RWPE1 (cell line): ENCODE measurements around the gene TBC1D3E.
"Not testable (repeated sequence)": the region's sequence is repeated elsewhere in the genome, so short reads cannot be mapped to it uniquely, and the experiment has no call there.

Experiments
- CTCF ChIA-PET: fragments of 350-600 bp; sonication (Branson Sonifier 250); formaldehyde crosslinking; extraction: SDS; loops from one replicate; lab custom pipeline; 2021; lab: Yijun Ruan, JAX
- POLR2A ChIA-PET: fragments of 400-600 bp; formaldehyde crosslinking; extraction: SDS; loops from one replicate; lab custom pipeline; 2020; ENCODE audit warnings: antibody characterized with exemption; ENCODE audit not compliant: low non-redundant PET; lab: Yijun Ruan, JAX
- DNase-seq: peaks from one replicate; pipeline ENCODE4 v3.0.0; 2012; ENCODE audit warnings: low spot score
- H3K27ac ChIP-seq: fragments of 450-650 bp; 2 replicates; pipeline ENCODE4 v1.5.1; 2017

The TBC1D3E gene

DNA sequence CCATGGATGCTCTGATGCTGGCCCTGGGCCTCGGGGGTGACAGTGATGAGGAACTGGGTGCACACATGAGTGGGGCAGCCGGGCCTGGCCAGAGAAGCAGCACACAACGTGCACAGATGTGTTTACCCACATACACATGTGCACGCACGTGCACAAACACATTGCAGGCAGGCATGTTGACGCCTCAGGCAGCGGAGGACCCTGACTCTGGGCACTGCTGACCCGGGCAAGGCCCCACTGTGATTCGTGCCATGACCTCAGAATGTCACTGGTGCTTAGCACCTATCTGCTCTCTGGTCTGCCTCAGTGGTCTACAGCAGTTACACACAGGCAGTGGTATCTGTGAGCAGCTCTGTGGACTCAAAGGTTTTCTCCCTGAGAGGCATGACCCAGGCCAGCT is at the start of gene TBC1D3E:
Gene TBC1D3E (plus strand): TSS at position 301 of the 400 bp plus-strand sequence. CDS start 1,545 bp downstream, outside the sequence.
- H3K27ac ChIP-seq, DNase-seq, POLR2A ChIA-PET, CTCF ChIA-PET: not testable (repeated sequence)

GRCh38 chr17:38087344-38087743 is 40.4 kb upstream of the TBC1D3E start:
- CTCF ChIA-PET, H3K27ac ChIP-seq, POLR2A ChIA-PET, DNase-seq: not testable (repeated sequence)

GRCh38 chr17:38088120-38088519 is 39.6 kb upstream of the TBC1D3E start:
- POLR2A ChIA-PET, H3K27ac ChIP-seq, CTCF ChIA-PET, DNase-seq: not testable (repeated sequence)

- CTCF ChIA-PET, DNase-seq, POLR2A ChIA-PET, H3K27ac ChIP-seq: not testable (repeated sequence)
These were observed 33.6 kb upstream of the TBC1D3E start for GRCh38 chr17:38094059-38094694.

- POLR2A ChIA-PET, CTCF ChIA-PET, H3K27ac ChIP-seq, DNase-seq: not testable (repeated sequence)
These were observed 28.5 kb upstream of the TBC1D3E start for GRCh38 chr17:38099262-38099661.

DNA sequence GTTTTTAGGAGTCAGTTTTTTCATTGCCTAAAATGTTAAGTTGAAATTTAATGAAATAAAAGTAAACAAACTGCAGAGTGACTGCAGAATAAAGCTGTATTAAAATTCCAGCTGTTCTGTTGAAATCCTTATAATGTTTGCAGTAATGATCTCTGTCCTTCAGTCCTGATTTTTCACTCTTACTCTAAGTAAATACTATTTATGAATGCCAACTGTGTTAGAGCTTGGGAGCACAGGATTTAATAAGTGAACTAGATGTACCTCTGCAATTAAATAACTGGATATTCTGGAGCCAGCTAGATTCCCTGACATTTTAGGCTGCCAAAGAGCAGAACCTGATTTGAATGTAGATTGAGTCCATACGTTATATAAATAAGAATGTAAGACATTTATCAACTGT is 7.9 kb upstream of the TBC1D3E start:
- DNase-seq, CTCF ChIA-PET, H3K27ac ChIP-seq, POLR2A ChIA-PET: not testable (repeated sequence)

DNA sequence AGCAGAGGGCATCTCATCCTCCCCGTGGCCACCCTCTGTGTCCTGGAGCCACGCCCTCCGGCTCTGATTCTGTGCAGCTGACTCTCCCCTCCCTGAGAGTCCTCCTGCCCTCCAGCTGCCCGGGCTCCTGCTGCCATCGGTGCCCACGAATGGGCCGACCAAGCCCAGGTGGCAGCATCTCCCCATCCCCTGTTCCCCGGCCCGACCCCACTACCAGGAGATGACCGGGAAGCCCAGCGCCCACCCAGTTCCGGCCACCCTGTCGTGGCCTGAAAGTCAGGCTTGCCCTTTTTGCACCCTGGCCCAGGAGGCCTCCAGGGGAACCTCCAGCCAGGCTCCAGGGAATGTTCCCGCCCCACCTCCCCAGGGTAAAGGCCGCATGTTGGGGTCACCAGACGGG is 7.1 kb downstream of the TBC1D3E start:
- POLR2A ChIA-PET, DNase-seq, CTCF ChIA-PET, H3K27ac ChIP-seq: not testable (repeated sequence)
